Stimulated activated CD4-positive, alpha-beta T cell treated with anti-CD3 and anti-CD28 coated beads, Interleukin-15, amount 100 ng/mL, for 1 hour (primary cell): Measurements from ENCODE around the gene MYL3.

ENCODE experiments used
- DNase-seq, 2 donors: peaks; one replicate each; pipeline ENCODE4 v3.0.0-alpha.2; 2020; ENCODE audit warnings: low read depth in 1 of 2, low spot score in 1 of 2

Gene MYL3

GRCh38 chr3:46865546-46865945 lies 2.3 kb upstream of the MYL3 start:
- DNase-seq: no peak

GRCh38 chr3:46865031-46865507 lies 1.8 kb upstream of the MYL3 start:
- DNase-seq: no peak

GRCh38 chr3:46864061-46864881 lies 1.0 kb upstream of the MYL3 start:
- DNase-seq: no peak

GRCh38 chr3:46862369-46863025 lies 747 bp downstream of the MYL3 start:
- DNase-seq: no peak

GRCh38 chr3:46861605-46862368 lies 1.5 kb downstream of the MYL3 start:
- DNase-seq: no peak

GRCh38 chr3:46860810-46861604 lies 2.2 kb downstream of the MYL3 start:
- DNase-seq: no peak

GRCh38 chr3:46860017-46860809 lies 3.0 kb downstream of the MYL3 start:
- DNase-seq: no peak

- no peak for DNase-seq
Measured at GRCh38 chr3:46859001-46859710, 4.1 kb downstream of the MYL3 start.

GRCh38 chr3:46858456-46858855 lies 4.8 kb downstream of the MYL3 start:
- DNase-seq: no peak

- DNase-seq: no peak
Measured at GRCh38 chr3:46857485-46858341, 5.5 kb downstream of the MYL3 start.

- DNase-seq: no peak
Measured at GRCh38 chr3:46856576-46857471, 6.4 kb downstream of the MYL3 start.

- no peak for DNase-seq
Measured at GRCh38 chr3:46854555-46854991, 8.7 kb downstream of the MYL3 start.

GRCh38 chr3:46853441-46854415 lies 9.5 kb downstream of the MYL3 start:
- DNase-seq: no peak

- no peak for DNase-seq
Measured at GRCh38 chr3:46852839-46853355, 10.3 kb downstream of the MYL3 start.

- DNase-seq: no peak
Measured at GRCh38 chr3:46852334-46852720, 10.9 kb downstream of the MYL3 start.
